Mucosa of stomach (tissue), 1 donor: Measurements from ENCODE around the gene LYPLAL1.
"Not testable (repeated sequence)": the region's sequence is repeated elsewhere in the genome, so short reads cannot be mapped to it uniquely, and the experiment has no call there.

Source experiments
- H3K27me3 ChIP-seq: one replicate; pipeline ENCODE4 v1.7.0; 2013; ENCODE audit warnings: mild to moderate bottlenecking, low read length; ENCODE audit not compliant: control insufficient read depth, insufficient read depth
- H3K36me3 ChIP-seq: one replicate; pipeline ENCODE4 v1.7.0; 2013; ENCODE audit warnings: low read length; ENCODE audit not compliant: control insufficient read depth, insufficient read depth
- H3K4me1 ChIP-seq: one replicate; pipeline ENCODE4 v1.7.0; 2013; ENCODE audit warnings: mild to moderate bottlenecking, low read length; ENCODE audit not compliant: control insufficient read depth, insufficient read depth
- H3K4me3 ChIP-seq: one replicate; pipeline ENCODE4 v1.7.0; 2013; ENCODE audit warnings: low read length
- H3K9ac ChIP-seq: one replicate; pipeline ENCODE4 v1.7.0; 2013; ENCODE audit warnings: mild to moderate bottlenecking, low read length, moderate library complexity
- H3K9me3 ChIP-seq: one replicate; pipeline ENCODE4 v1.7.0; 2013; ENCODE audit warnings: mild to moderate bottlenecking, low read length, moderate library complexity; ENCODE audit not compliant: control insufficient read depth
- donor health status: Pancreatic carcinoma.

LYPLAL1 gene

DNA sequence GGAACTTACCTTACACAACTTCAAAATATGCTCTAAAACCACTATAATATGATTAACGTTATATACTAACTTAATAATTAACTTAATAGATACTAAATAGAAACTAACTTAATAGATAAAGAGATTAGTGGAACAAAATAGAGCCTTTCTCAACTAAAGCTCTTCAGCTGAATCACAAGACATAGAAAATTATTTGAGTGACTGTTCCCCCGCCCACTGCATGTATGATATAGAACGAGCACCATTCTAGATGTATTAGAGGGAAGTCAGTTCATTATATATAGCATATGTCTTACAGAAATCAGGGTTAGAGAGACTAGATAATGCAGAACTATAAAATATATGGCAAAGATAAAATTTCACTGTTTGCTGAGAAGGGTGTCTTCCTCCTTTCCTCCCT lies 16.3 kb downstream of the LYPLAL1 start:
- H3K27me3 ChIP-seq, result no peaks in the 10 kb centered on the region
- peaks cover 6% of the 10 kb centered on the region for H3K4me1 ChIP-seq
- no peaks in the 10 kb centered on the region for H3K9me3 ChIP-seq
- no peaks in the 10 kb centered on the region for H3K36me3 ChIP-seq
- no peak overlapping the region for H3K9ac ChIP-seq
- H3K4me3 ChIP-seq, result no peak overlapping the region

DNA sequence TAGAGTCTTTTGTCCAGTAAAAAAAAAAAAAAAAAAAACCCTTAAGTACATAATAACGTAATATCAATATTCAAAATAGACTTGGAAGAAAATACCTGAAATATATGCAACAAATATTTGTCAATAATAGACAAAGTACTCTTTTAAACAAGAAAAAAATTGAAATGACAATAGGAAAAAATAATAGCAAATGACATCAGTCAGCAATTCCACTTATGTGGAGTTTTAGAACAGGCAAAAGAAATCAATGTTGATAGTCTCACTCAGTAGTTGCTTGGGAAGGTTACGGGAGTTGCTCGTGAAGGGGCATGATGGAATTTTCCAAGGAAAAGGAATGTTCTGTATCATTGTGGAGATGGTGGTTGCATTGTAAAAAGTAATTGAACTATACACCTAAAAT lies 16.9 kb downstream of the LYPLAL1 start:
- H3K4me1 ChIP-seq, result peaks cover 6% of the 10 kb centered on the region
- no peaks in the 10 kb centered on the region for H3K36me3 ChIP-seq
- H3K9ac ChIP-seq, result no peak overlapping the region
- no peaks in the 10 kb centered on the region for H3K9me3 ChIP-seq
- H3K27me3 ChIP-seq, result no peaks in the 10 kb centered on the region
- H3K4me3 ChIP-seq, result no peak overlapping the region

DNA sequence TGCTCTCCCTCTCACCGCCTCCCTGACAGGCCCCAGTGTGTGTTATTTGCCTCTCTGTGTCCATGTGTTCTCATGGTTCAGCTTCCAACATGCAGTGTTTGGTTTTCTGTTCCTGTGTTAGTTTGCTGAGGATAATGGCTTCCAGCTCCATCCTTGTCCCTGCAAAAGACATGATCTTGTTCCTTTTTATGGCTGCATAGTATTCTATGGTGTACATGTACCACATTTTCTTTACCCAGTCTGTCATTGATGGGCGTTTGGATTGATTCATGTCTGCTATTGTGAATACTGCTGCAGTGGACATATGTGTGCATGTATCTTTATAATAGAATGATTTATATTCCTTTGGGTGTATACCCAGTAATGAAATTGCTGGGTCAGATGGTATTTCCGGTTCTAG lies 22.2 kb downstream of the LYPLAL1 start:
- H3K4me3 ChIP-seq, H3K36me3 ChIP-seq, H3K9ac ChIP-seq, H3K4me1 ChIP-seq, H3K9me3 ChIP-seq, H3K27me3 ChIP-seq: not testable (repeated sequence)

DNA sequence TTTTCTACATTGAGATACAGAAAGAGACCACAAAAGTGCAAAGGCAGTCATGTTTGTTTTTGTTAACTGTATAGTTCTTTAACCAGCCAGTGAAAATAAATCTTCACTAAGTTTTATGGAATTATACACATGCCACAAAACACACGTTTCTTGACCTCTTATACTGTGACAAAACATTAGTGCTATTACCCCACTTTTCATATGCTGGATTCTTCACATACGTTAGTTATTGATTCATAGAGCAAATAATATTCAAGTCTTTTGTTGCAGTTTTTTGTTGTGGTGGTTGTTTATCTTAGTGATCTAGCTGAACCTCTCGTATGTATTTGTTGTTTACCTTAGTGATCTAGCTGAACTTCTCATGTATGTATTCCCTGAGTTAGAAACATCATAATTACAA lies 28.0 kb downstream of the LYPLAL1 start:
- Histone ChIP-seq H3K4me1 (no peaks in the 10 kb centered on the region), H3K9ac (no peak overlapping the region), H3K27me3 (no peaks in the 10 kb centered on the region), H3K9me3 (no peaks in the 10 kb centered on the region), H3K36me3 (no peaks in the 10 kb centered on the region), H3K4me3 (no peak overlapping the region)

DNA sequence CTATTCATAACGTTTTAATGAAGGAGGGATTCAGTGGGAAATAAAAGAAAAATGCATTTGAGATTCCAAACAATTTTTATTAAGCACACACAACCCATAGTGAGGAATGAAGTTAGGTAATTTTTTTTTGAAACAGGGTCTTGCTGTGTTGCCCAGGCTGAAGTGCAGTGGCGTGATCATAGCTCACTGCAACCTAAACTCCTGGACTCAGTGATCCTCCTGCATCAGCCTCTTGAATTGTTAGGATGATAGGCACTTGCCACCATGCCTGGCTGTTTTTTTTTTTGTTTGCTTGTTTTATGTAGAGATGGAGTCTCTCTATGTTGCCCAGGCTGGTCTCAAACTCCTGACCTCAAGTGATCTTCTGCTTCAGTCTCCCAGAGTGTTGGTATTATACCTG lies 28.9 kb downstream of the LYPLAL1 start:
- Histone ChIP-seq H3K4me3 (no peak overlapping the region), H3K4me1 (no peaks in the 10 kb centered on the region), H3K27me3 (no peaks in the 10 kb centered on the region), H3K9ac (no peak overlapping the region), H3K36me3 (no peaks in the 10 kb centered on the region), H3K9me3 (no peaks in the 10 kb centered on the region)

DNA sequence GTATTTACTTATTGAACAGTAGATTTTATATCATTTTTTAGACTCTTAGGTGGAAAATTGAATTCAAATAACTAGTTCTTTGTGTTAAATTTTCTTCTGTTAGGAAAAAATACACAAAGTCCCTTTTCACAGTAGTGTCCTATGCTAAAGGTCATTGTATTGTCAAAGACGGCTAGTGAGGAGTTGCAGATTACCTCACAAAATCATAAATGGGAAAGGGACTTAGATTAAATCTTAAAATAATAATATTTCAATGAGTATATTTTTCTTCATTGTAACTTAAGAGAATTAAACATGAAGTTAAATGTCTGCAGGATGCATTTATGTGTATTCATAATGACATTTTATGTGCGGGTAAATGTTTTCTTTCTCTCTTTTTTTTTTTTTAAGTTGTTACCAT lies 32.7 kb downstream of the LYPLAL1 start:
- Histone ChIP-seq H3K9ac (no peak overlapping the region), H3K4me3 (no peak overlapping the region), H3K36me3 (no peaks in the 10 kb centered on the region), H3K9me3 (no peaks in the 10 kb centered on the region), H3K4me1 (no peaks in the 10 kb centered on the region), H3K27me3 (no peaks in the 10 kb centered on the region)

DNA sequence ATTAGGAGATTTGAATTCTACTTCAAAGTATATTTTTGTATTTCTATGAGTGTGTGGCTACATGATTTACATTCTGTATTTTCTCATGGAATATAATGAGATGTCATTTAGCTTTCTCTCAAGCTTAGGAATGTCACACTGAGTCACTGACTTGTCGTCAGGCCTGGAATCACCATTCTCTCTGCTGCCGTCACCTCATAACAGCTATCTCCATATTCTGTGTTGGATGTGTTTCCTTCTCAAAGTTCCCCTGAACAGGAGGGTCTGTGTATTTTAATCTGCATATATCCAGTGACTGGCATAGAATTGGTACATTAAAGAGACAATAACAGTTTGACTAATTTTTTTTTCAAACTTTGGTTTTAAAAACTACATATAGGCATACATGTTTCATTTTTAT lies 35.9 kb downstream of the LYPLAL1 start:
- H3K9me3 ChIP-seq, result no peaks in the 10 kb centered on the region
- no peak overlapping the region for H3K4me3 ChIP-seq
- no peaks in the 10 kb centered on the region for H3K4me1 ChIP-seq
- no peak overlapping the region for H3K9ac ChIP-seq
- no peaks in the 10 kb centered on the region for H3K36me3 ChIP-seq
- no peaks in the 10 kb centered on the region for H3K27me3 ChIP-seq

DNA sequence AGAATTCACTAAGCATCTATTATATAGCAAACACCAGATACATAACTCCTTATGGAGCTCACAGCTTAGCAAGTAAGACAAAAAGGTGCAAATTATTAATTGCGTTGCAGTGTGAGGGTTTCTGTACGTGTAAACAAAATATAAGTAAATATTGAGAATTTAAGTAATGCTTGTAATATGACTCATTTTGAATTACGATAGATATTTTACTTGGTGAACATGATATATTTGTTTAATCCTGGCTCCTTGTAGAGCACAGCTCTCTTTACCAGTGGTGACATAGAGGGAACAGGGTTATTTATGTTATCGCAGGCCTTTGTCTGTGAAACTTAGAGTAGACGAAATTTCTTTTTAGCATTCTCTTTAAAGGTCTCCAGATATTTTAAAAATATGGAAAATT lies 36.4 kb downstream of the LYPLAL1 start:
- H3K36me3 ChIP-seq, result no peaks in the 10 kb centered on the region
- H3K4me3 ChIP-seq, result no peak overlapping the region

DNA sequence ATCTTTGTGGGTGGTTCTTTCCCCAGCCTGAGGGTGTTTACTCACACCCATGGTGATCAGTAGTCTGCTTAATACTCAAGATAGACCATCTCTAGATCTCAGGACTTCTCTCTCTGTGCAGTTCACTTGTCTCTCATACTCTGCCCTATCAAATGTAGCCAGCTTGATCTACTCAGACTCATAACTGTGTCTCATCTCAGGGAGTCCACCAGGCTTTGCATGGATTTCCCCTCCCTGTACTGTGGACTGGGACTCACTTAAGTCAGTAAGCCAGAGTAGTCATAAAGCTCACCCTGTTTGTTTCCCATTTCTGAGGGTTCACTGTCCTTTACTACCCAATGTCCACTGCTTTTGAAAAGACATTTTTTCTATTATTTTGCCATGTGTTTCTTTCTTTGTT lies 41.8 kb downstream of the LYPLAL1 start:
- H3K9me3 ChIP-seq, result no peaks in the 10 kb centered on the region
- H3K27me3 ChIP-seq, result no peaks in the 10 kb centered on the region
- H3K9ac ChIP-seq, result no peak overlapping the region
- H3K36me3 ChIP-seq, result no peaks in the 10 kb centered on the region
- no peaks in the 10 kb centered on the region for H3K4me1 ChIP-seq
- no peak overlapping the region for H3K4me3 ChIP-seq

More for the DNA sequence above, 36.4 kb downstream of the LYPLAL1 start:
- no peaks in the 10 kb centered on the region for H3K9me3 ChIP-seq
- no peak overlapping the region for H3K9ac ChIP-seq
- no peaks in the 10 kb centered on the region for H3K4me1 ChIP-seq
- no peaks in the 10 kb centered on the region for H3K27me3 ChIP-seq

DNA sequence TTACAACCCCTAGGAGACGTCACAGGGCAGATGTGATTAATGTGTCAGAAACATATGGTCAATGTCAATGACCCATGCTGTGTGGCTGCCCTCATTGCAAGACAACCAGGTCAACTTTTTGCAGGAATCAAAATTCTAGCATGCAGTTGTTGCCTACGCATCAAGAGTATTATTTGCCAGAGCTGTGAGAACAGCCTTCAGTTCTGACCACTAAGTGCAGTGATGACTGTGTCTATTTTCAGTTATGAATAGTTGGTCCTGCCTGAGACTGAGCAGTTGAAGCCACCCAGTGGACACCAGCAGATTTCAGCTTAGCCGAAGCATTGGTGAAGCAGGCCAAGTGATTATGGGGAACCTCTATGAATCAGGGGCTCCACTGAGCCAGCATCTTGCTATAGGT lies 47.3 kb downstream of the LYPLAL1 start:
- no peaks in the 10 kb centered on the region for H3K4me1 ChIP-seq
- H3K36me3 ChIP-seq, result no peaks in the 10 kb centered on the region
- H3K9ac ChIP-seq, result no peak overlapping the region
- no peak overlapping the region for H3K4me3 ChIP-seq
- no peaks in the 10 kb centered on the region for H3K9me3 ChIP-seq
- no peaks in the 10 kb centered on the region for H3K27me3 ChIP-seq

DNA sequence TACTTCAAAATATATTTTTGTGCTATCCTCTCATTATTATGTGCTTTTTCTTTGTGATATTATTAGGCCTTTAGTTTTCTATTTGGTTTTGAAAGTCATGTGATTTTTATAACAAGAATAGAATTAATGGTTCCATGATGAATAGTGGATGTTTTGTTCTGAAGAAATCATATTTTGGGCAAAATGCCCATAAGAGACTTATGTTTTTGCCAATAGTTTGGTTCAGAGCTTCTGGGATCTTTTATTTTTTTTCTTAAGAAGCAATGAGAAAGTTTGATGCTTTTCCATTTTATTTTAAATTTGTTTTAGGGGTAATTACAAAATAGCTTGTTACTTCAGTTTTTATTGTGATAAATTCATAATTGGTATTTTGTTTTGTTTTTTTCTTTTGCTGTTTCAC lies 49.8 kb downstream of the LYPLAL1 start:
- no peaks in the 10 kb centered on the region for H3K4me1 ChIP-seq
- no peak overlapping the region for H3K9ac ChIP-seq
- no peaks in the 10 kb centered on the region for H3K36me3 ChIP-seq
- no peaks in the 10 kb centered on the region for H3K27me3 ChIP-seq
- H3K9me3 ChIP-seq, result no peaks in the 10 kb centered on the region
- no peak overlapping the region for H3K4me3 ChIP-seq

DNA sequence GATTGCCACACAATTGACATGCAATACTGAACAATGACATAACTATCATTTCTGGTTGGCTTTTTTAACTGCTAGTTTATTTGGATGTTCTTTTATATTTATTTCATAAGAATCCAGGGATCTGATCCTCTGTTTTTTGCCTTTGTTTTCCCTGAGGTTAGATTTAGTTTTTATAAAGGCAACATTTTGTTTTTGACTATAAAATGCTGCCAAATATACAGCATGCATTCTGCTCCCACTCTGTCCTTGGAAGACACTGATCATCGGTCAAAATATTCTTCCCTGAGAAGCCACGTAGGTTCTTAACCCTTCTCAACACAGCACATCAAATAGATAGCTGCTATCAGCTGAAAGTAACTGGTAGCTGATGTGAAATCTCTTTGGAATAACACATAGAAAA lies 52.5 kb downstream of the LYPLAL1 start:
- Histone ChIP-seq H3K4me1 (no peaks in the 10 kb centered on the region), H3K9me3 (no peaks in the 10 kb centered on the region), H3K36me3 (no peaks in the 10 kb centered on the region), H3K9ac (no peak overlapping the region), H3K4me3 (no peak overlapping the region), H3K27me3 (no peaks in the 10 kb centered on the region)

DNA sequence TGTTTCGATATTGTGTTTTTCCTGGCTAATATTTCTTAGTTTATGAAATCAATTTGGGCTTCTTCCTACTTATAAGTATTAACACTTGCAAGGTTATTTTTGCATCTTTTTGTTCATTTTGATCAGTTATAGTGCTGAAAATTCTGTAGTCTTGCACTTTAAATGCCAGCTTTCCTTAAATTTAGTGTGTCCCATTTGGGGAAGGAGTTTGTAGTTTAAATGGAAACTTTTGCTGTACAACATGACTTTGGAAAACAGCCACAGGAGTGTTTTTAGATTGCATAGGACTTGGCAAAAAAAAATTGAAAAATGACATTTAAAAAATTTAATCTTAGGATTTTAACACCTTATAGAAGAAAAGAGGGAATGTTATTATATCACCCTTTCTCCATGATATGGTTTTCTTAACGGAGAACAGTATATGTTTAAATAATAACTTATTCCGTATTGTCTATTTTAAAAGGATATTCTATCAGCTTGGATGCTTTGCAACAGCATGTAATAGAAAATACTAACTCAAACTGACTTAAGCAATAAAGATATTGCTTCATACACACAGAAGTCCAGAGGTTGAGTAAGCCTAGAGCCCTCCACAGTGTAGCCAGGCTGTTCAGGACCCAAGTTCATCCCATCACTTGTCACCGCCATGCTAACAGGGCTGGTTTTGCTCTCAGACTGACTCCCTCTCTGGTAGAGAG lies 53.8 kb downstream of the LYPLAL1 start:
- no peaks in the 10 kb centered on the region for H3K9me3 ChIP-seq
- H3K9ac ChIP-seq, result no peak overlapping the region
- H3K27me3 ChIP-seq, result no peaks in the 10 kb centered on the region
- H3K4me1 ChIP-seq, result no peaks in the 10 kb centered on the region
- no peak overlapping the region for H3K4me3 ChIP-seq
- no peaks in the 10 kb centered on the region for H3K36me3 ChIP-seq
